NK-92 (cell line): ENCODE data around the gene CLNK.

ENCODE experiments used
- DNase-seq: peaks from one replicate; lab custom pipeline; 2025; ENCODE audit not compliant: unreplicated experiment; lab: John Stamatoyannopoulos, UW

The CLNK gene

DNA sequence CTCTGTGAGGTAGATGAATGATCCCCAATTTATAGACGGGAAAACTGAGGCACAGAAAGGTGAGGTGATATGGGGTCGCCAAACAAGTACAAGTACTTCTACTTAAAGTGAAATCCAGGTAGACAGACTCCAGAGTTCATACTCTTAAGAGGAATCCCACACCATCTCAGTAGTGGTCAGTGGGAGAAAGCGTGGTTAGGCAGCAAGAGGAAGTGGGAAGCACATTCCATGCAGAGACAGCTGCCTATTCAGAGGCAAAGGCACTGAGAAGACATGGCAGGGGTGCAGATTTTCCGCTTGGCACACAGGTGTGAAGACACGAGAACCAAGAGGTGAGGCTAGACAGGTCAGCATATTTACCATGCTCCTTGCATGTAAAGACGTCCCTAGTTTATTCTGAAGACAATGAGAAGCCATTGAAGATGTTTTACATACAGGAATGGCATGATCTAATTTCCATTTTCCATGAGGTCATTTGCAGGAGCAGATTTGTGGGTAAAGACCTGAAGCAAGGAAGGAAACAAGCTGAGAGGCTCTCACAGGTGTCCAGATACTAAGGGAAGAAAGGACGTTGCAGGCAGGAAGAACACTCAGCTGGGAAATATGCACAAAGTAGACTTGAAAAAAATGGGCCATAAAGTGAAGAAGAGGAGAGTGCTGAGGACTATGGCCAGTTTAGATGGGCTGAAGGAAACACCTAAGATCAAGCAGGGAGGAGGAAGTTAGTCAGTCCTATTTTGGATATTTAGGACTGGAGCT, 17.3 kb upstream of the CLNK start:
- no peak for DNase-seq

DNA sequence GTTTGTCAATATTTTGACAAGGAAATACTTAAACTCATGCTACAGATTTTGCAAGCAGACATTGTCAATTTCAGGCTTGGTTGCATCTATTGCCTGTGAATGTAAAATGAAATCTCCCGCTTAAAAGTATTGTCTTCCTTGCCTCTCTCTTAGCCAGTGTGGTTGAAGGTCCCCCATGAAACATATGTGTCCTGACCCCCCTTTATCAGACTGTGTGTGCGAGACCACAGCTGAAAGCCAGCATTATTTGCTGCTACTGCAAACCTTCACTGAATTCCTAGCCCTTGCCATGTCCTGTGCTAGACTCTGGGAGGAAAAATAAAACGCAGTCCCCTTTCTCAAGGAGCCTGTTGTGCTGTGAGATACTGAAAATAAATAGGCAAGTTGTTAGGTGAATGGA, 16.6 kb upstream of the CLNK start:
- DNase-seq: no peak

DNA sequence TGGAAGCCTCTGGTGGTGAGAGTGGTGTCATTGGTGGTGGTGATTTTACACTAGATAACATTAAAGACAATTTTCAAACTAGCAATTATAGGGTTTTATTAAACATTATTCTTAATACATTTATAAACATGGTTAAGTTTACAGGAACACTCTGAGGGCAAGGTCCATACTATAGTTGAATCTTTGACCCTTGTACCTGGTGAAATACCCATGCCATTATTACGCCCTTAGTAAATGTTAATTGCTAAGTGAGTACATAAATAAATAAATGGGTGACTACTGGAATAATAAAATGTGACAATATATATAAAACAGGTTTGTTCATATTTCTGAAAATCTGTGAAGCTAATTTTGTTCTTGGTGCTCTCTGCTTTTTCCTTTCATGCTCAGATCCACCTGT, 13.6 kb upstream of the CLNK start:
- no peak for DNase-seq

DNA sequence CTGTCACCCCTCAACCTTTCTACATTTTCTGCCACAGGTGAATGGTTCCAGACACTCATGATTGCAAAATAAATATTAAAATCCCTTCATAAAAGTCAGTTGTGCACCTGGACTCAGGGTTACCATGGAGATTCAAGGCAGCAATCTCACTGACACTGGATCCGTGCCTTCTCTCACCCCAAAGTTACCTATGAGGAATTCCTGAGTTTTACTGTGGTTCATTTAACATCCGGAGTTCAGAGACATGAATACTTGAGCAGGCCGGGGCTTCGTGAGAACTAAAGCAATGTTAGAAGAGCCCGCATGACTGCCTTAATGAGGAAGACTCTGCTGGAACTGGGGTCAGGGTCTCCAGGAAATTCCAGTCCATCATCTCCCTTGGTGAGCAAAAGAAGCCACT, 12.5 kb upstream of the CLNK start:
- DNase-seq: no peak

DNA sequence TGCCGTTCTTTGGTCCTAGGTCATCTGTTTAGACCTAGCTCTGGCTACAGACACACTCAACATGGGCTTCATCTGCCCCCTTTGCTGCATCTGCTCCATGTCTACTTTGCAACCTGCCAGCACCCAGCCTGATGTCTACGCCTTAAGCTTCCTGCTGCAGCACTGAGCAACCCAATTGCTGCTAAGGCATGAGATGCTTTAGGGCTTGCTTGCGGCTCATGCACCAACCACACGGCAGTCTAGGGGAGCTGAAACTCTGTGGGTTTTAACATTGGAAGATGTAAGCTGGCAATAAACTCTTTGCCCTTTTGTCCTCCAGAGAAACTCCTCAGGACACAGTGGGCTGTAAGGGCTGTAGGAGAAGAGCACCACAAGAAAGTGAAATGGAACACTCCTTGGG, 11.7 kb upstream of the CLNK start:
- no peak for DNase-seq

DNA sequence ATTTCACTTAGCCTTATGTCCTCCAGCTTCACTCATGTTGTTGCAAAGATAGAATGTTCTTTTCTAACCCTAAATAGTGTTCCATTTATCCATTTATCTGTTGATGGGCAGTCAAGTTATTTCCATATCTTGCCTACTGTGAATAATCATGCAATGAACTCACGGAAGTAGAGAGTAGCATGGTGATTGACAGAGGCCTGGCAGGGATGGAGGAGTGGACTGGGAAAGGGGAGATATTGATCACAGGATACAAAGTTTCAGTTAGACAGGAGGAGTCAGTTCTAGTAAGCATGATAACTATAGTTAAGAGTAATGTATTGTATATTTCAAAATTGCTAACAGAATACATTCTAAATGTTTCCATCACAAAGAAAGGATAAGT, 10.3 kb upstream of the CLNK start:
- DNase-seq: no peak

DNA sequence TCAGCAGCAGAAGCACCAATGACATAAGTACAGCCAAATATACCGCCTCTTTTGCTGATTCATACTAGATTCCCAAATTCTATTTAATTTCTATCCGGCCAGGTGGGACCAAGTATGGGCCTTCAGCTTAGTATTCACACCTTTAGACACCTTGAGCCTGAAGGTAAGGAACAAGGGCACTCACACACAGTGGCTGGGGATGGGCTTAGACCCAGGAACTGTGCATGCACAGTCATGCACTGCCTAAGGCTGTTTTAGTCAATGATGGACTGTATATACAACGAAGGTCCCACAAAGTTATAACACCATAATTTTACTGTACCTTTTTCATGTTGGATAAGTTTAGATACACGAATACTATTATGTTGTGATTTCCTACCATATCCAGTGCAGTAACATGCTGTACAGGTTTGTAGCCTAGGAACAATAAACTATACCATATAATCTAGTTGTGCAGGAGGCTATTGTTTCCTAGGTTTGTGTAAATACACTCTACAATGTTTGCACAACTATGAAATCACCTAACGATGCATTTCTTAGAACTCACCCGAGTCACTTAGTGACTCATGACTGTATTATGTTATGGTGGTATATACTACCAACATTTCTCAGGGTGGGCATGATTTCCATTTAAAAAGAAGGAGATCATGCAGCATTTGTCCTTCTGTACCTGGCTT, 9.7 kb upstream of the CLNK start:
- DNase-seq: no peak

DNA sequence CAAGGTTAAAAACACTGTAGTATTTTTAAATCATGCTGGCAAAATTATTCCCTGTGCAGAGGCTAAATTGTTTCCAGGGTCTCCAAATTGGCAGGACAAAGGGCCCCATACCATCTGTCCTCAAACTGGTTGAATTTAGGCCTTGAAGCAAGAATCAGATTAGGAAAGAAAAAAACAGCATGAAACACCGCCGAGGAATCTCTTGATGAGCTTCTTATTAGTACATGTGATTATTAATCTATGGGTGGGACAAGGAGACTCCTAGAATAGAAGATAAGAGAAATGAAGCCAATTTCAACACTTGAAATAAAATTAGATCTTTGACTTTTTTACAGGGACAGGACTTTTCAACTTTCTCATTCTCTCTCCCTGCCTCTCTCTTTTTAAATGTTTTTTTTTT, 7.1 kb upstream of the CLNK start:
- no peak for DNase-seq

DNA sequence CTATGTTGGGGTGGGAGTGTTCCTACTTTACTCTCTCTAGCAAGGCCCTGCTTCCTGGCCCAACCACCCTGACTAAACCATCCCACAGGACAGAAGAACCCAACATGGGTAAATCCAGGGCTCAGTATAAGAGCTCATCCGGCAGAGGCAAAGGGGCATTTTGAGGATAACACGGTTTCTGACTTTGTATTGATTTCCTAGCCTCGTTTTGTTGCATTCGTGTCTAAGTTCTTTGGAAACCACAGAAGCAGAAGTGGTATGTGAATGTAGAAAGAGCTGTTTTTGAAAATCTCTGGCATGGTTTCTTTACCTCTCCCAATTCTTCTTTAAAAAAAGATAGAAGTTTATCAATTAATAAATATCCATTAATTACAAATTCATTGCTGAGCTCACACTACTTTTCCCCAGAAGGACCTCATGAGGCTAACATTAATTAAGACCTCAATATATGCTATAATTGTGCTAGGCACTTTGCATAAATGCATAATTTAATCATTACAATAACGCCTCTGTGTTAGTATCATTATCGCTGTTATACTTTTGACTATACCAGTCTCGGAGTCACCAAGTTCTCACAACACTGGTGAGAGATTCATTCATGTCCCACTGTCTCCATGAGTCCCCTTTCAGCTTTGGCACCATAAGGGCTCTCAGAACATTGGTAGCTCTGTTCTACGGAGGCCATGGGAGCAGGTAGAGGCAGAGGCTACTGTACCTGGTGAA, 5.8 kb upstream of the CLNK start:
- no peak for DNase-seq

DNA sequence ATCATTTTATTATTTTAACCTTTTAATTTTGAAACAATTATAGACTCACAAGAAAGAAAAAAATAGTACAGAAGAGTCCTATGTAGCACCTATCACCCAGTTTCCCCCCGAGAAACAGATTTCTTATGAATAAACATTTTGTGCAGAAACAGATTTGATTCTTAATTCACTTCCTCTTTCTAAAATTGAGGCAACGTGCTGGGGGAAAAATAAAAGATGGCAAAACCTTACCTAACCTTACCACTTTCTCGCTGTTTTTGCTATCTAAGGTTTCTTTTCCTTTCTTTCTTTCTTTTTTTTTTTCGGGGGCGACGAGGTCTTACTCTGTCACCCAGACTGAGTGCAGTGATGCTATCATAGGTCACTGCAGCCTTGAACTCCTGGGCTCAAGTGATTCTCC, 4.3 kb upstream of the CLNK start:
- DNase-seq: no peak

DNA sequence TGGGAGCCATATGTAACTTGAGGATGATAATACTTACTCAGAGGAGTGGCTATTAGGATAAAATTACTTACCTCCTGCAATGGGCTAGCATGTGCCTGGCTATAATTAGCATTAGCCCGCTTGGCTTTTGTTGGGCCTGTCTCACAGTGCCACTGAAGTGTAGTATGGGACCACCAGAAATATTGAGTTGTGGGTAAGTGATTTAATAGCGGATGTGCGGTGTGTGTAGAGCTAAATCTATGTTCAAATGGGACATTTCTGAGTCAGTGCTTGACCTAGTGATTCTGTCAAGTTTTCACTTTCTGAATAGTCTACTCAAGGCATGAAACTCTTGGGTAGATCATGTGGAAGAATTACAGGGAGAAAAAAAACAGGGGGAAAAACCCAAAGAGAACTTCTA, 3.5 kb upstream of the CLNK start:
- DNase-seq: no peak

DNA sequence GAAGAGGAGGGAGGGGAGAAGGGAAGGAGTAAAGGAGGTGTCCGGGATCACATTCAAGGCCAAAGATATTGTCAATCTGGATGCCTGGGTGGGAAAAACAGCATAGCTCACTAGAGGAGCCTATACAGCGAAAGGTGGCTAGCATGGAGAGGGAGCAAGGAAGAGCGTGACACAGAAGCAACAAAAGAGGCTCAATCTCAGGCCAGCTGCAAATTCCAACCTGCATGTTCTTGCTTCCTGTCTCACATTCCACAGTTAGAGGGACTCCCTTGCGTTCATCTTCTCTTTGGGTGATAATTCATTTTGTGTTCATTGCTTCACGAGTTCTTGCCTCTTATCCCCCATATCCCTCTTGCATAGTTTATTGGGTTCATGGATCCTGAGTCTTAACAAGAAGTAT, 3.0 kb upstream of the CLNK start:
- no peak for DNase-seq

DNA sequence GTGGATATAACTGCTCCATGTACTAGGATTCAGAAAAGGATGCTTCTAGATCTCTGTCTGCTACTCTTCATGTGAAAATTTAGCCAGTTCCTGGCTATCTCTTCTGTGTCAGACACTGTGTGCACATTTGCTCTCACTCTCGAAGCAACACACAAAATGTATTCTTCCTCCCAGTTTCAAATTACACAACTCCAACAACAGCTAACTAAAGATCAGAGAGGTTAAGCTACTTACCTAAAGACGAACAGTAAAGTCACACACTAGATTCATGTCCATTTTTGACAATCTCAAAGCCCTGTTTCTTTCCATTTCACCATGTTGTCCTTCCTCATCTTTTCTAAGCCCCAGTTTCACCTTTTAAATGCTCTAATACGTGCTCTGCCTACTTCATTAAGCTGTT, 2.2 kb downstream of the CLNK start:
- DNase-seq: no peak

DNA sequence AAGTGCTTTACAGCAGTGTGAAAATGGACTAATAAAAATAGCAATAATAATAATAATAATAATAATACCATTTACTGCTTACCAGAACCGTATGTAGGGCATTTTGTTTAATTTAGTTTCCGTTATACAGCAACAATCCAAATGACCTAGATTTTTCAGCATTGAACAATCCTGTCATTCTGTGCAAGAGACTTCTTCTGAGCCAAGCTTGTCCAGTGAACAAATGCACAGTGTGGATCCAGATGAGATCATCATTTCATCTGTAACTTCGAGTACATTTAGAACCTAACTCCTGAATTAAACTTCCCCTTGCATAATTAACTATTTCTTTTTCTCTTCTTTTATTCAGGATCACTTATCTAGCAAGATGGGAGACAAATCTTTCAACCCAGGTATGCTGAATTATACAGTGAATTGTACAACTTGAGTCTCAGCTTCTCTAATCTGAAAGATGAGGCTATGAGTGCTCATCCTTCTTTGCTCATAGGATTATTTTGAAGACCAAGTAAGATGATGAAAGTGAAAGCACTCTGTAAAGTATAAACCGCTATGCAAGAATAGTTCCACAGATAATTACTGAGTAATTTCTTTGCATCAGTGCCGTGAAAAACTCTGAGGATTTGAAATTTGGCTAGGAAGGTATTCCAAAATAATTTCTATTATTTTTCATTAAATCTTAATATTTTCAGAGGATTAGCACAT, 6.6 kb downstream of the CLNK start:
- DNase-seq: no peak

DNA sequence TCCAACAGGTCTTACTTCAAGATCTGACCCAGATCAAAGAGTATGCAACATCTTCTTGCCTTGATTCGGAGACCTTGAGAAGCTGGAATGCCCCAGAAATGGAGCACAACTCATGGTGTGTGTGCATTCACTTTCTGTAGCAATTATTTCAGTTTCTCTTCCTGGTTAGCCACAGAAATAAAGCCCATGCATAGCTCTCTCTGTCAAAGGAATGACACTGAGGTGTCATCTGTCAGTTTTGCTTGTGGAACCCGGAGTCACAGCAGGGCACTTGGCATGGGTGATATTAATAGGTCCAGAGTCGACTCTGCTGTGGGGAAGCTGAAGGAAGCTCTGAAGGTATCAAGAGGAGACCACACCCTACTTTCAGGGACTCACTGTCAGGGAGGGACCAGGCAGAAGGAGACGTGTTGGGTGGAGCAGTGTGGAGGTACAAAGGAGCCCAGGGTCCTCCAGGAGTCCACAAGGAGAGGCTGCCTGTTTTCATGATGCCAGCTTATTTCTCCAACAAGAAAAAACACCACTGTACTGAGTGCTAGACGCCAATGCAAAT, 10.7 kb downstream of the CLNK start:
- no peak for DNase-seq

DNA sequence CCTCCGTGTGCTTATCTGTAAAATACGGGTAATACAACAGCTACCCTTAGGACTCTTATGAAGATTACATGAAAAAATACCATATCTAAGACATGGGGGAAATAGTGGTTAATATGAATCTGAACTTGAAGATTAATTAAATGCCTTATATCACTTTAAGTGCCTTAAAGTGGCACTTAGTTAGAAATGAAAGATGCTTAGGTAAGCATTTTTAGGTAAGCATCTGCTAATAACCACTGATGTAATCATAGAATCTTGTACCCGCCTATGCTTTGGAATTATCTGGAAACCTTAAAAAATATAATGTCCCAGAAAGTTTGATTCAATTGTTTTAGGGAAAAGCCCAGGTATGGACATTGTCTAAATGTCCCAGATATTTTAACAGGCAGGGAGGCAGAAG, 12.2 kb downstream of the CLNK start:
- no peak for DNase-seq

DNA sequence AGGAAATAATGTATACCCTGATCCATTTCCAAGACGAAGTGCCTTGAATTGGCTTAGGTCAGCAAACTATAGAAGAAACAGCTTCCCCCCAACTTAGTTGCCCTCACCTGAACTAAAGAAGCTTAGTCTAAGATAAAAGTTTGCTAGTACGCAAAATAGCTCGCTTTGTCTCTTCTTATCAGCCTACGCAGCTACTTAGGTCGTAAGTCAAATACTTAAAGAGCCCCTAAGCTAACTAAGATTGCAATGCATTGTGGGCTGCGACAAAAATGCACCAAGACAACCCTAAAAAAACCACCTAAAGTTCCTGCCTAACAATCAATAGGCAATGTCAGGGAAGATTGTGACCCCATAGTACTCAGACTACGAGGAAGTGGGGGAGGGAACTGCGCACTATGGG, 12.8 kb downstream of the CLNK start:
- no peak for DNase-seq

DNA sequence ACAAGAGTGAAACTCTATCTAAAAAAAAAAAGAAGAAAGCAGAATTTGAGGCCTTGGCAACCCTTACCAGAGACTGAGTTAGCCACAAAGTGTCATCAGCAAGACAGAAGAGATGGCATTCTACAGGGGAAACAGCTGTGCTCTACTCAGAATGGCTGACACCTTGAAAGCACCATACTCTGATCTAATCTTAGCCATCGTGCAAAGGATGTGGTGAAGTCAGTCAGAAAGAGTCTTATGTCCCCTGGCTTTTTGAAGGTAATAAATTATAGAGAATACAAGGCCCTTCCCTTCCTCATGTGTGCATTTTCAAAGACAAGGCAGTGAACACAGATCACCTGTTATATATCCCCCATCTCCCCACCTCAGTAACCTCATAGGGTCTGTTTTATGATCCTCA, 13.2 kb downstream of the CLNK start:
- DNase-seq: no peak

DNA sequence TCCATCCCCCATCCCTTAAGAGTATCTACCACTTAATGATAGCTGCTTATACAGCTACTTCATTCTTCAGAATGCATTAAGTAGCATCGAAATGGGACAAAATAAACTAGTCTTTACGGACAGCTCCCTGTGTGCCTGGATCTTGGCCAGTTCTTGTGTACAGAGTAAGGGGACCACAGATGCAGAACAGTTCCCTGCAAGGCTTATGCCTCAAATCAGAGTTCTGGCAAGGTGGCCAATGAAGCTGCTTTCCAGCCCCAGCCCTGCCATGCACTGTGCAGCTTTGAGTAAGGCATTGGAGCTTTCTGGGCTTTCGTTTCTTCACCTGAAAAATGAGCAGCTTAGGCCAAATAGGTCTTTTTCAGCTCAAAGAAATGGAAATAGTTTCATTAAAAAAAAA, 14.2 kb downstream of the CLNK start:
- no peak for DNase-seq

DNA sequence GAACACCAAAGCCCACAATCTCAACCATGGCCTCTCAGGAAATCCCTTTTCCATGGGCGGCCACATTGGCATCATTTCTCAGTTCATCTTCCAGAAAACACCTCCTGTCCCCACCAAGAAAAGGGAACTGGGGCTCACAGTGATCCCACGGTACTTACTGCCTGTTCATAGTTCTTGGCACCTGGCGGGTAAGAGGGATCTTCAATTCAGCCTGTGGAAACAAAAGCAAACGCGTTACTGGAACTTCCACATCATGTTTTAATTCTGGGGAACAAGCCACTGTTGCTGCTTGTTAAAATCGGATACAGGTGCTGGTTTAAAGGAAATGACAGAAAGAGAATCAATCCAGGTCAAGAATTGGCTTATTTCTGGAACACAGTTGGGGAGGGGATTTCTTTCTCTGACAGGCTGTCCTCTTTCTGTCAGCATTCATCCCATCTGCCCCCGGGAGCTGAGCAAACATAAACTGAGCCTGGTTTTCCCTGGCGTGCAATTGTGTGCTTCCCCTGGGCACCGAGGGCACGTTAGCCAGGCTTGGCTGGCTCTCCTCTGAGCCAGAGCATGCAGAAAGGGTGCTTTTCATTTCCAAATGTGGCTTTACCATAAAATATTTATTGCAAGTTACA, 16.8 kb downstream of the CLNK start:
- DNase-seq: no peak

DNA sequence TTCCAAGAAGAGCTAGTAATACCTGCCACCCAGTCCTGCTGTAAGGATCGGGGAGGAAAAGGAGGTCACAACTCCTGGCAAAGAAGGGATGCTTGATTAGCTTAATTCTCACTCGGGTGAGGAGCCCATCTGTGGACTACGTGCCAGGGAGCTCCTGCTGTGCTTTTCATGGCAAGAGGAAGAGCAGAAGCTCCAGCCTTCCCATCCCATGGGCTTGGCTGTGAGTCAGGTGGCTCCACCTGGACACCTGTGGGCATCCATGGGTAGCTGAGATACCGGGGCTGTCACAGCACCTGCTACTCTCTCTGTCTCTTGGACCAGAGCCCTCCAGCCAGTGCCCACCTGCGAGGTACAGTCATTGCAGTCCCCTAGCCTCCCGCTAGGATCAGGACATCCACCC, 18.0 kb downstream of the CLNK start:
- DNase-seq: no peak
